Measurements from ENCODE around the gene PPFIBP1. TPM values are rescaled to one million over a fixed set of nuclear protein-coding genes. Genes with fewer than 3 reads are reported as not detected.

The PPFIBP1 gene
- polyA plus RNA-seq, 3 donors from 2014 or later = 0.39 to 0.62 TPM; not detected in 1

GRCh38 chr12:27502021-27502435, 22.0 kb upstream of the PPFIBP1 start:
- H3K9me3 Mint-ChIP-seq = peaks cover 0 to 2% (median 0%) of the 10 kb centered on the region in 6 donors
- no peak for DNase-seq
- no peaks in the 10 kb centered on the region for H3K4me1 Mint-ChIP-seq
- H3K36me3 Mint-ChIP-seq = no peaks in the 10 kb centered on the region
- H3K27me3 Mint-ChIP-seq (ENCODE audit: low read depth in 3 of 3) = peaks cover 0 to 4% (median 3%) of the 10 kb centered on the region in 3 donors
- no peak overlapping the region for H3K27ac Mint-ChIP-seq
- no peak overlapping the region for H3K4me3 Mint-ChIP-seq

DNA sequence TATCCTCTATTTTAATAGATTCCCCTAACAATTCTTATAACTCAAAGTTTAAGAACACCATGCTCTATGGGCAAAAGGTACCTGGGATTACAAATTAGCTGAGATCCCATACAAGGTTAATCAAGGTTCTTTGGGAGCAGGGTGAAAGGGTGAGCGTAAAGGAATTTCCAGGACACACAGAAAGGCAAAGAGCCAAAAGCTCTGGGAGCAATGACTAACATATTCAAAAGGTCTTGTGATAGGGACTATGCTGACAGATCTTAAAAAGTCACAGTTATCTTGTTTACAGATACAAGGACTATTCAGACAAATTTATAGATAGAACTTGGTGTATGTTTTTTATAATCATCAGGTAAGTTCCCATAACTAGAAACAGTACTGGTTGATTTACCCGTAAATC, 19.5 kb upstream of the PPFIBP1 start:
- Mint-ChIP-seq H3K9me3 (peaks cover 0 to 2% (median 0%) of the 10 kb centered on the region in 6 donors), H3K4me3 (no peak overlapping the region), H3K36me3 (no peaks in the 10 kb centered on the region), H3K4me1 (no peaks in the 10 kb centered on the region), H3K27ac (no peak overlapping the region), H3K27me3 (ENCODE audit: low read depth in 3 of 3) (peaks cover 2 to 5% (median 4%) of the 10 kb centered on the region in 3 donors)
- DNase-seq = no peak

DNA sequence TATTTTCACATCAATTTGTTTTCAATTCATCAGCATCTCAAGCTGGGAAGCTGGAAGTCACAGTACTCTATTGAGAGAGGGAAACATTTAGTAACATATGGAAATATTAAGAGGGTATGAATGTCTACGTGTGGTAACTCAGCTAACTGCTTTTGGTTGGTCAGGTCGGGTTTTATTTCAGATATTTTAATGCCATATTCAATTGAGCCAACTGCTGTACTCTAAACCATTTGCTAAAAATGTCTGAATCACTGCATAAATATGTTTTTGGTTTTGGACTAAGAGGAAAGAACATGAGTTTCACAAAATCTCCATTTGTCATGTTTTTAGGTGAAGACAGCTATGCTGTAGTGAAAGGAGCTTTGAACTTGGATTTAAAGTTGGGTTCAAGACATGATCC, 18.9 kb upstream of the PPFIBP1 start:
- Mint-ChIP-seq H3K4me3 (no peak overlapping the region), H3K27ac (no peak overlapping the region), H3K4me1 (no peaks in the 10 kb centered on the region)

DNA sequence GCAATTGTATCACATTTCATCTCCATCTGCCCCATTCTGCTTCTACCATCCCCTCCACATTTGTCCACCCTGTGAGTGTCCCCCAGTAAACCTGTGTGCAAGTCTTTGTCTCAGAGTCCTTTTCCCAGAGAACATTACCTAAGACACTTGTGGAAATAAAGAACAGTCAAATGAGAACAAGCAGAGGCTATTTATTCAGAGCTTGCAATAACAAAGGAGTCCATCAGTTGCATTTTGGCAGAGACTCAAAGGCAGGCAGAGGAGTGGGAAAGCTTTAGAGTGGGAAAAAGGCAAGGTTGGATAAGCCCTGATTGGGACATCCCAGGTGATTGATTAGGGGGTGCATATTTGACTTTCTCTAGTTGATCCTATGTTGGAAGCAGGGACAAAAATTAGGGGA, 18.2 kb upstream of the PPFIBP1 start:
- H3K27ac Mint-ChIP-seq = no peak overlapping the region
- no peaks in the 10 kb centered on the region for H3K4me1 Mint-ChIP-seq
- H3K27me3 Mint-ChIP-seq (ENCODE audit: low read depth in 3 of 3) = peaks cover 2 to 5% (median 4%) of the 10 kb centered on the region in 3 donors
- no peak for DNase-seq
- peaks cover 0 to 2% (median 0%) of the 10 kb centered on the region in 6 donors for H3K9me3 Mint-ChIP-seq
- no peak overlapping the region for H3K4me3 Mint-ChIP-seq
- no peaks in the 10 kb centered on the region for H3K36me3 Mint-ChIP-seq

More for the DNA sequence above, 18.9 kb upstream of the PPFIBP1 start:
- Mint-ChIP-seq H3K36me3 (no peaks in the 10 kb centered on the region), H3K27me3 (ENCODE audit: low read depth in 3 of 3) (peaks cover 2 to 5% (median 4%) of the 10 kb centered on the region in 3 donors), H3K9me3 (peaks cover 0 to 2% (median 0%) of the 10 kb centered on the region in 6 donors)
- no peak for DNase-seq

DNA sequence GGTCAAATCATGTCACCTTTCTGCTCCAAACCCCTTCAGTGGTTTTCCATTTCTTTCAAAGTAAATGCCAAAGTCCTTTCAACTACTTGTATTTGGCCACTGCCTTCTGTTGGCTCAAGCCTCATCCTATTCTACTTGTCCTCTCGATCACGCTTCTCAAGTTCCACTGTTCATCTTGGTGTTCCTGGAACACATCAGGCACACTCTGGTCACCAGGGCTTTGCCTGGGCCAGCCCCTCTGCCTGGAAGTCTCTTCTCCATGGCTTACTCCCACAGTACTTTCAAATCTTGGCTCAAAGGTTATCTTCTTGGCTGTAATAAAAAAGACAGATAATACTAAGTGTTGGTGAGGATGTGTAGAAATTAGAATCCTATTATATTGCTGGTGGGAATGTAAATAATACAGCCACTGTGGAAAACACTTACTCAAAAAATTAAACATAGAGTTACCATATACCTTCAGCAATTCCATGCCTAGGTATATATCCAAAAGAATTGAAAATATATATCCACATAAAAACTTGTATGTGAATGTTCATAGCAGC, 17.3 kb upstream of the PPFIBP1 start:
- no peak for DNase-seq
- no peaks in the 10 kb centered on the region for H3K36me3 Mint-ChIP-seq
- H3K4me1 Mint-ChIP-seq = no peaks in the 10 kb centered on the region
- no peak overlapping the region for H3K4me3 Mint-ChIP-seq
- H3K9me3 Mint-ChIP-seq = peaks cover 0 to 2% (median 0%) of the 10 kb centered on the region in 6 donors
- peaks cover 2 to 5% (median 4%) of the 10 kb centered on the region in 3 donors for H3K27me3 Mint-ChIP-seq (ENCODE audit: low read depth in 3 of 3)
- H3K27ac Mint-ChIP-seq = no peak overlapping the region

DNA sequence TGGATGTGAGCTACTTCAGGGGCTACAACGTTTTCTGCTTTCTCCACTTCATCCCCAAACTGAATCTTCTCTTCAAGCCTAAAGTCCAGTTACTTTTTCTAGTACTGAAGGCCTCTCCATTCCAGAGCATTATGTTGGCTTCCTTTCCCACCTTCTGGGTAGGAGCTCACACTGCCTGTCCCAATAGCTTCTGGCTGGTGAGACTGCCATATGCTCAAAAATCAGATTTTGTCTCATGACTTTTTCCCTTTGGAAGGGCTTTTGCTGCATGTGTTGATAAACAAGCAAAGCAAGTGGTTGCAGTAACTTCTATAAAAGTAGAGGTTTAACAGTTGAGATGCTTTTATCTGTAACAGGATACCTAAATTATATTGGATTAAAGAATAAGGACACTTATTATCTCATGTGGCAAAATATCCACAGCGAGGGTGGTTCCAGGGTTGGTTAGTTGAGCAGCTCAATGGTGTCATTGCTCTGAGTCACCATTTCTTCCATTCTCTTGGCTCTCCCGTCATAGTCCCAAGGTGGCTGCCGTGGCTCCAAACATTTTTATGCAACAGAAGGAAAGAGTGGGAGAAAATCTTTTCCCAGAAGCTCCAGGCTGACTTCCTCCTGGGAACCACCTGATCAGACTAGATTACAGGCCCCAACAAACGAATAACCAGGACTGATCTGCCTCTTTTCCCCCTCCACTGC, 15.1 kb upstream of the PPFIBP1 start:
- H3K27ac Mint-ChIP-seq = no peak overlapping the region
- H3K27me3 Mint-ChIP-seq (ENCODE audit: low read depth in 3 of 3) = peaks cover 2 to 8% (median 4%) of the 10 kb centered on the region in 3 donors
- H3K36me3 Mint-ChIP-seq = no peaks in the 10 kb centered on the region
- H3K4me3 Mint-ChIP-seq = no peak overlapping the region
- no peak for DNase-seq
- no peaks in the 10 kb centered on the region for H3K9me3 Mint-ChIP-seq
- H3K4me1 Mint-ChIP-seq = no peaks in the 10 kb centered on the region

DNA sequence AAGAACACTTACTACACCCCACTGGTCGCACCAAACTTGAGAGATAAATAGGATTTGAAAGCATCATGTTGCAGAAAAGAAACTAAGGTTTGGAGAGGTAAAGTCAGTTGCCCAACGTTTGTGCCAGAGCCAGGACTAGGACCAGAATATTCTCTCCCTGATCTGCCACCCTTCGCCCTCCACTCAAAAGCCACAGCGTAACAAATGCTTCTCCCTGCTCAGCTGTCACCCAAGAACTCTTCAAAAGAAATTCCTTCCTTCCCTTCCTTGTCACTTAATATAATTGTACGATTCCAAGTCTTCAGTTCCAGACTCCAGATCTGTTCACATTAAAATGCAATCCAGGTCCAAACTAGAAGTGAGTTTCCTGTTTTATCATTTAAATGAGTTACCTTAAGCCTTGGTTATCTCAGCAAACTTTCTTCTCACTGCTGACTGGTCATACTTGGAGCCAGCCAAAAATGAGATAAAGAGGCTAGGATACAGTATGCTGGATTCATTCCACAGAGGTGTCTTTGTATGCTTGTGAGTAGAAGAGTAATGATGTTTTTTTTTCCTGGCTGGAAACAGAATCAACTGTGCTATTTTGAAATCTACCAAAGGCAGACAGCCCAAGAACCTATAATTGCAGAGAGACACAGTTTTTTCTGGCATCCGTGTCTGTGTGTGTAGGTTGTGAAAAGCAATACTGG, 12.8 kb upstream of the PPFIBP1 start:
- no peaks in the 10 kb centered on the region for H3K4me1 Mint-ChIP-seq
- no peak for DNase-seq
- H3K27ac Mint-ChIP-seq = no peak overlapping the region
- no peak overlapping the region for H3K4me3 Mint-ChIP-seq
- H3K9me3 Mint-ChIP-seq = no peaks in the 10 kb centered on the region
- H3K36me3 Mint-ChIP-seq = no peaks in the 10 kb centered on the region
- H3K27me3 Mint-ChIP-seq (ENCODE audit: low read depth in 3 of 3) = peaks cover 2 to 8% (median 2%) of the 10 kb centered on the region in 3 donors

DNA sequence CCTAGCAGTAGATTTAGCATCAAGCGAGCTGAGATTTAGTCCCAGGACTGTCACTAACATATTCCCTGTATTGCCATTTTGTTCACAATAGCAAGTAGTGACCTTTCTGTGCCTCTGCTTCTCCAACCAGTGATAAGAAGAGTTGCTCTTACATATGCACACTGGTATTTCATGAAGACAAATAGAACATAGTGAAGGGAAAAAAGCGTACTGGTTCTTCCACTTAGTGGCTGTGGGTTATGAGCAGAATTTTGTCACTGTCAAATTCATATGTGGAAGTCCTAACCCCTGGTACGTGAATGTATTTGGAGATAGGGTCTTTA, 12.3 kb upstream of the PPFIBP1 start:
- Mint-ChIP-seq H3K9me3 (no peaks in the 10 kb centered on the region), H3K4me1 (no peaks in the 10 kb centered on the region), H3K4me3 (no peak overlapping the region), H3K27ac (no peak overlapping the region), H3K36me3 (peaks cover 0 to 3% (median 0%) of the 10 kb centered on the region in 3 donors), H3K27me3 (ENCODE audit: low read depth in 3 of 3) (peaks cover 2 to 8% (median 2%) of the 10 kb centered on the region in 3 donors)
- no peak for DNase-seq

DNA sequence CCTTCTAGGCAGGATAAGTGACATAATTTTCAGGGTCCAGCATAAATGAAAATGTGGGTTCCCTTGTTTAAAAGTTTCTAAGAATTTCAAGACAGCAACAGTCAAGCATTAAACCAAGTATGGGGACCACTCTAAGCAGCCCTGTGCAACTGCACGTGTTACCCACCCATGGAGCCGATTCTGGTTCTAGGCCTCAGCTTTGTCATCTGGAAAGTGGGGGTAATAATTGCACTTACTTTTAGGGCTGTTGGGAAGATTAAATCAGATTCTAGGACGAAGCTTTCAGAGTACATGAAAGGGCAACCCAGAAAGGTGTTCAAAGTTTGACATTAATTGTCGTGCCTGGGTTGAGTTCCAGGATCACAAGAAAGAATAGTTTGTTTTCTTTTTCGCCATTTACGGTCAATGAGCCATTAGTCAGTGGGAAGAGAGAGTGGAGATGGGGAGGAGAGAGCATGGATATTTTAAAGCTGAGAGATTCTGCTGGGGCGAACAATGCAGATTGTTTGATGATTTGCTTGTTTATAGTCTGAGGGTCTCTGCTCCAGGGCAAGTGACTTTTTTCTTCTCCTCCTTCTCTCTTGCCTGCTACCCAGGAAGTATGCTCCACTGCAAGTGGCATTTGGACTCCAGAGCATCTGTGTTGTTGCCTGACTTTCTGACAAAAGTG, 10.7 kb upstream of the PPFIBP1 start:
- Mint-ChIP-seq H3K27ac (no peak overlapping the region), H3K9me3 (no peaks in the 10 kb centered on the region), H3K4me1 (no peaks in the 10 kb centered on the region), H3K4me3 (no peak overlapping the region), H3K27me3 (ENCODE audit: low read depth in 3 of 3) (peaks cover 2 to 9% (median 2%) of the 10 kb centered on the region in 3 donors), H3K36me3 (peaks cover 0 to 3% (median 0%) of the 10 kb centered on the region in 3 donors)
- DNase-seq = no peak

DNA sequence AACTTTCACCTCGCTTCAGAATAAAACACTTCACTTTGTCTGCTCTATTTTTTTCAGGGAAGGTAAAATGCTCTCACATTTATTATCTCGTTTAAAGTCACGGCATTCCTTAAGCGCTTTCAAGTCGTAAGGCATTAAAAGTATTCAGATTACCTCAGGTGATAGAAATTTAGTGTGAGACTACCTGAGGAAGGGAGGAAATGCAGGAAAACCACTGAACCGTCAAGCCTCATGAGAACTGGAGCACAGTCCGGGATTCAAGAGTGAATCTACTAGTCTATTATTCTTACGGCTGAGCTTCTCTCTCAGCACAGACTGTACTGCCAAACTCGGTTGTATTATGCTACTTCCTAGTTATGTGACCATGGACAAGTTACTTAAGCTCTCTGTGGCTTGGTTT, 8.3 kb upstream of the PPFIBP1 start:
- Mint-ChIP-seq H3K9me3 (no peaks in the 10 kb centered on the region), H3K4me1 (no peaks in the 10 kb centered on the region), H3K27me3 (ENCODE audit: low read depth in 3 of 3) (peaks cover 2 to 5% (median 3%) of the 10 kb centered on the region in 3 donors), H3K36me3 (peaks cover 0 to 3% (median 0%) of the 10 kb centered on the region in 3 donors), H3K27ac (no peak overlapping the region), H3K4me3 (no peak overlapping the region)
- no peak for DNase-seq

DNA sequence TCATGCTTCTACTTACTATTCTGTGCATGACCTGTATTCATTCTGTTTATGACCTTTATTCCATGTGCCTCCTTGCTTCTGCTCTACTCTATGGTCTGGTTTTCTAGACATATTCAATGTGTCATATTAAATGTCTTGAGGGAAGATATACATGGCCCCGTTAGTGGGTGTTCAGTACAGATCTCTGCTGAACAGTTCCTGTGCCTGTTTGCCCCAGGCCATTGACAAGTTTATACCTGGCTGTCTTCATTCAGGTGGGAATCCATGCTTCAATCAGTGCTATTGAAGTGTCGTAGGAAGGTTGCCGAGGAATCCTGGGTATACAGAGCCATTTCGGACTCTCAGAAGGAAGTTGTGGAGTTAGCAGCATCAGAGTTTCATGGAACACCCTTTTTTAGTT, 7.4 kb upstream of the PPFIBP1 start:
- Mint-ChIP-seq H3K27ac (no peak overlapping the region), H3K36me3 (peaks cover 0 to 3% (median 0%) of the 10 kb centered on the region in 3 donors), H3K4me1 (no peaks in the 10 kb centered on the region), H3K4me3 (no peak overlapping the region), H3K9me3 (peaks cover 0 to 1% (median 0%) of the 10 kb centered on the region in 6 donors), H3K27me3 (ENCODE audit: low read depth in 3 of 3) (peaks cover 4 to 8% (median 7%) of the 10 kb centered on the region in 3 donors)
- no peak for DNase-seq

DNA sequence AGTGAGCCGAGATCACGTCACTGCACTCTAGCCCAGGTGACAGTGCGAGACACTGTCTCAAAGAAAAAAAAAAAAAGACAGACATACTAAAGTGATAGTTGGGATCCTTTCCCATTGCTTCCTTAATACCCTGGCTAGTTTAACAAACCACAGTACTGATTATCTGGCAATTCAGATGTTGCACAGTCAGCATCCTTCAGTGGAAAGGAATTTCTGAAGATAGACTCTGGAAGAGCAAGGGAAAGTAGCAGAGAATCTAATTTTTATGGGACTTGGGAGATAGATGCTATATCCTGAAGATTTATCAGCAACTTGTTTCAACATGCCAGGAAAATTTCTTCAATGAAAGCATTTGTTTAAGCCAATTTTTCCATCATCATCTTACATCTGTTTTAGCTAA, 6.5 kb upstream of the PPFIBP1 start:
- Mint-ChIP-seq H3K27me3 (ENCODE audit: low read depth in 3 of 3) (peaks cover 4 to 8% (median 7%) of the 10 kb centered on the region in 3 donors), H3K9me3 (peaks cover 0 to 1% (median 0%) of the 10 kb centered on the region in 6 donors), H3K4me3 (no peak overlapping the region), H3K36me3 (peaks cover 0 to 3% (median 0%) of the 10 kb centered on the region in 3 donors), H3K27ac (no peak overlapping the region), H3K4me1 (peaks cover 2 to 3% of the 10 kb centered on the region in 2 donors)
- DNase-seq = no peak

DNA sequence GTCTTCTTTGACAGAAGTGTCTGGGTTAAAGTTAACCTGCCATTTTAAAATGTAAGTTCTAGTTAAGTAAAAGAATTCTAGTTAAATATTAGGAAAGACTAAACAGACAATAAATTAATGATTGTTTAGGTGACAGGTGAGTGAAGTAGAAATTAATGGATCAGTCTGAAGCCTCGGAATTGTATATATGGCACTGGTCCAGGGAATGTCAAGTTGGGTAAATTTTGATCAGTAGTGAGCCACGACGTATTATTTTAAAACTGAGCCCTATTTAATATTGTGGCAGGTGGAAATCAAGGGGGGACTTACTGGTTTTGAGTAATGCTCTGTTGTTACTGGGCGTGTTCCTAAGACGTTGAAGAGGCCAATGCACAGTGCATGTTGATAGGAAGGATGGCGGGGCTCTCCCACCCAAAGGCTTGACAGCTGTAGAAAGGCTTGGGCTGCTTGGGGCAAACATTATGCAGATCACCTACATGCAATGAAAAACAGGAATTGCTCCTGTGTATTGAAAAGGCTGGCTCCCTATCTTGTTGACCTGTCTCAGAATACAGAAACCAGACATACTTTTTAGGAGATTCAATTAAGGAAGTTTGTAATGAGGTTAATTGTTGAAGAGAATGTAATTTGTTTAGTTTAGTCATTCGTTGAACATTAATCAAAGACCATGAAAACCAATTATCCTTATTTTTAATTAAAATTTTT, 5.9 kb upstream of the PPFIBP1 start:
- peaks cover 4 to 7% (median 4%) of the 10 kb centered on the region in 3 donors for H3K27me3 Mint-ChIP-seq (ENCODE audit: low read depth in 3 of 3)
- no peak for DNase-seq
- H3K36me3 Mint-ChIP-seq = peaks cover 0 to 3% (median 0%) of the 10 kb centered on the region in 3 donors
- no peak overlapping the region for H3K4me3 Mint-ChIP-seq
- no peak overlapping the region for H3K27ac Mint-ChIP-seq
- peaks cover 4 to 9% of the 10 kb centered on the region in 2 donors for H3K4me1 Mint-ChIP-seq
- H3K9me3 Mint-ChIP-seq = peaks cover 0 to 1% (median 0%) of the 10 kb centered on the region in 6 donors
